Panc1 (cell line): Measurements from ENCODE around the gene CHP1. TPM values are rescaled to one million over a fixed set of nuclear protein-coding genes. Genes with fewer than 3 reads are reported as not detected.
A peak's percentile ranks its signal among the peaks of the same experiment; 100 is the strongest.

Experiments used
- ATAC-seq: fragments of 200-7000 bp; cut with Tn5 transposase; 2 replicates; pipeline ENCODE4 v1.9.1; 2020; ENCODE audit warnings: mild to moderate bottlenecking, moderate library complexity
- BruUV-seq: library from RNA; stranded (reverse); fragments of 400-500 nt; replicated peaks from 2 replicates; lab custom pipeline; 2021; lab: Mats Ljungman, UMichigan
- CTCF ChIA-PET: fragments of 300-600 bp; sonication (Branson Sonifier 250); formaldehyde crosslinking; loops from one replicate; lab custom pipeline; 2022; ENCODE audit warnings: antibody characterized with exemption; lab: Charles Lee
- POLR2A ChIA-PET: fragments of 300-600 bp; sonication (Branson Sonifier 250); formaldehyde crosslinking; loops from one replicate; lab custom pipeline; 2022; ENCODE audit warnings: antibody characterized with exemption; lab: Charles Lee
- DNase-seq: peaks from one replicate; pipeline ENCODE4 v3.0.0-alpha.2; 2010; ENCODE audit warnings: low read depth, low spot score
- H3K27ac ChIP-seq: 2 replicates; pipeline ENCODE4 v1.5.1; 2011; ENCODE audit warnings: mild to moderate bottlenecking, low read length, inconsistent platforms
- H3K27me3 ChIP-seq: fragments of 200-500 bp; sonication (Bioruptor generic); 2 replicates; pipeline ENCODE4 v1.6.0; 2014; ENCODE audit warnings: low read length, inconsistent platforms; ENCODE audit not compliant: control insufficient read depth, insufficient read depth
- H3K36me3 ChIP-seq: fragments of 200-500 bp; sonication (Bioruptor generic); 2 replicates; pipeline ENCODE4 v1.5.1; 2014; ENCODE audit warnings: inconsistent platforms, mild to moderate bottlenecking, low read length, moderate library complexity; ENCODE audit not compliant: control insufficient read depth, insufficient read depth
- H3K4me1 ChIP-seq: 2 replicates; pipeline ENCODE4 v1.5.1; 2011; ENCODE audit warnings: inconsistent platforms, mild to moderate bottlenecking, low read length, moderate library complexity; ENCODE audit not compliant: control insufficient read depth, insufficient read depth
- H3K4me3 ChIP-seq, 2 experiments: 2 replicates each; pipeline ENCODE4 v1.5.1; 2011 to 2012; ENCODE audit warnings: low read depth in 2 of 2, low read length in 2 of 2, mild to moderate bottlenecking in 2 of 2, inconsistent platforms in 1 of 2, moderate library complexity in 1 of 2
- H3K9me3 ChIP-seq: fragments of 200-500 bp; sonication (Bioruptor generic); 2 replicates; pipeline ENCODE4 v1.5.1; 2014; ENCODE audit warnings: low read depth, mild to moderate bottlenecking, inconsistent platforms, low read length, moderate library complexity; ENCODE audit not compliant: control insufficient read depth, insufficient read depth
- CTCF ChIP-seq: fragments of 450-650 bp; IDR thresholded peaks from 2 replicates; pipeline ENCODE4 v1.5.1; 2017; ENCODE audit warnings: mild to moderate bottlenecking
- POLR2AphosphoS5 ChIP-seq: IDR thresholded peaks from 2 replicates; pipeline ENCODE4 v1.6.1; 2012; ENCODE audit warnings: mild to moderate bottlenecking, low read depth, low read length, moderate library complexity
- REST ChIP-seq, 2 experiments: IDR thresholded peaks; 2 replicates each; pipeline ENCODE4 v1.6.1; 2011 to 2012; ENCODE audit warnings: low read depth in 2 of 2, control low read depth in 1 of 2, low read length in 1 of 2, mild to moderate bottlenecking in 1 of 2, moderate library complexity in 1 of 2; ENCODE audit not compliant: insufficient read depth in 1 of 2
- SIN3A ChIP-seq: IDR thresholded peaks from 2 replicates; pipeline ENCODE4 v1.6.1; 2012; ENCODE audit warnings: low read depth, mild to moderate bottlenecking, low read length, moderate library complexity, borderline replicate concordance; ENCODE audit not compliant: insufficient read depth
- TCF7L2 ChIP-seq: IDR thresholded peaks from 2 replicates; pipeline ENCODE4 v1.6.1; 2011; ENCODE audit warnings: mild to moderate bottlenecking, low read depth, low read length, inconsistent platforms
- in situ Hi-C: cut with HindIII; loops from 2 replicates; pipeline ENCODE4 v1.10.0; 2016; ENCODE audit warnings: low sequenced_read_pairs, low pct_unique_long_range_greater_than_20kb
- intact Hi-C: fragments of 100-400 bp; cut with micrococcal nuclease; formaldehyde crosslinking; loops from one replicate; pipeline ENCODE4 v1.10.0; 2022; ENCODE audit not compliant: unreplicated experiment
- total RNA-seq: library from RNA; stranded (reverse); gene quantifications from one replicate; pipeline ENCODE4 v1.2.1, GENCODE V29; 2021; ENCODE audit not compliant: unreplicated experiment

The CHP1 gene
- total RNA-seq, 1 experiment from 2014 or later, result 123 TPM

- POLR2A ChIA-PET, result no interaction called here
- BruUV-seq, result TSS peak; percentile 9
- in situ Hi-C loops, result no loop called here
These were observed 73.2 kb downstream of the CHP1 start for GRCh38 chr15:41304149-41304770.

GRCh38 chr15:41307679-41308078 lies 76.6 kb downstream of the CHP1 start:
- Histone ChIP-seq H3K27me3 (no peaks in the 10 kb centered on the region), H3K9me3 (no peaks in the 10 kb centered on the region), H3K27ac (no peak overlapping the region), H3K36me3 (peaks cover 4% of the 10 kb centered on the region; the same call in 1 of the 2 replicates), H3K4me1 (no peaks in the 10 kb centered on the region), H3K4me3 (no peak overlapping the region)
- ChIA-PET CTCF (interaction anchor here (0.6 kb wide), 2 partner anchors 29 to 67 kb away, joined by 5 to 6 read pairs; no protein-coding TSS in a partner anchor), POLR2A (no interaction called here)
- intact Hi-C loops, result no loop called here
- DNase-seq, result no peak
- TF ChIP-seq CTCF, result no peak
- TF ChIP-seq SIN3A, result no peak
- TF ChIP-seq REST (IDR thresholded peaks at IDR 0.05; ENCODE audit: insufficient read depth in 1 of 2, low read depth in 2 of 2, low read length in 1 of 2), result no peak
- in situ Hi-C loops, result no loop called here
- no peak for ATAC-seq
- no TSS peak for BruUV-seq

More at GRCh38 chr15:41304149-41304770, 73.2 kb downstream of the CHP1 start:
- peaks cover 2% of the 10 kb centered on the region; the same call in 1 of the 2 replicates for H3K36me3 ChIP-seq
- intact Hi-C loops, result no loop called here
- no peaks in the 10 kb centered on the region for H3K9me3 ChIP-seq
- no peaks in the 10 kb centered on the region for H3K4me1 ChIP-seq
- no peaks in the 10 kb centered on the region for H3K27me3 ChIP-seq
- DNase-seq, result no peak
- H3K4me3 ChIP-seq, result no peak overlapping the region
- TF ChIP-seq SIN3A (no peak), POLR2AphosphoS5 (no peak), CTCF (no peak), REST (IDR thresholded peaks at IDR 0.05; ENCODE audit: insufficient read depth in 1 of 2, low read depth in 2 of 2, low read length in 1 of 2) (no peak), TCF7L2 (no peak)
- CTCF ChIA-PET, result no interaction called here
- H3K27ac ChIP-seq, result no peak overlapping the region
- no peak for ATAC-seq
